Suprapubic skin (tissue), 4 donors: Measurements from ENCODE around the gene NF1. TPM values are rescaled to one million over a fixed set of nuclear protein-coding genes. Genes with fewer than 3 reads are reported as not detected.

Experiments used
- DNase-seq, 2 donors: peaks; one replicate each; pipeline ENCODE4 v3.0.0-alpha.2; 2019; ENCODE audit warnings: low spot score in 2 of 2
- H3K27ac ChIP-seq: fragments of 200-600 bp; sonication (generic); one replicate; pipeline ENCODE4 v1.5.1; 2019
- H3K27me3 ChIP-seq: fragments of 200-600 bp; sonication (generic); one replicate; pipeline ENCODE4 v1.5.1; 2019
- H3K36me3 ChIP-seq: fragments of 200-600 bp; sonication (generic); one replicate; pipeline ENCODE4 v1.5.1; 2019
- H3K4me1 ChIP-seq: fragments of 200-600 bp; sonication (generic); one replicate; pipeline ENCODE4 v1.5.1; 2019
- H3K4me3 ChIP-seq: fragments of 200-600 bp; sonication (generic); one replicate; pipeline ENCODE4 v1.5.1; 2019; ENCODE audit warnings: mild to moderate bottlenecking
- H3K9me3 ChIP-seq: fragments of 200-600 bp; sonication (generic); one replicate; pipeline ENCODE4 v1.5.1; 2019
- EP300 ChIP-seq: sonication (generic); formaldehyde crosslinking; IDR thresholded peaks from one replicate; pipeline ENCODE4 v1.6.1; 2017; ENCODE audit warnings: antibody characterized with exemption
- POLR2A ChIP-seq, 2 donors: fragments of 450-650 bp; IDR thresholded peaks; one replicate each; pipeline ENCODE4 v1.6.1; 2017; ENCODE audit warnings: antibody characterized with exemption in 2 of 2, mild to moderate bottlenecking in 2 of 2, moderate library complexity in 2 of 2
- POLR2AphosphoS5 ChIP-seq, 3 donors: sonication (generic); formaldehyde crosslinking; IDR thresholded peaks; one replicate each; pipeline ENCODE4 v1.6.1; 2017; ENCODE audit warnings: antibody characterized with exemption in 3 of 3
- WGBS: methylation state at CpG from one replicate; pipeline ENCODE4 v1.1.5; 2018; 5-methylcytosine and 5-hydroxymethylcytosine counted together
- total RNA-seq, 4 donors: library from RNA; depleted of rRNA; stranded (reverse); fragments of >200 nt; gene quantifications; one replicate each; pipeline ENCODE4 v1.1.0, GENCODE V29; 2016
- TF ChIP-seq, protein P1 (sequence below), 2 donors: fragments of 200-600 bp in 1 of 2; fragments of 450-650 bp in 1 of 2; sonication (generic) in 1 of 2; IDR thresholded peaks; one replicate each; pipeline ENCODE4 v1.5.1; 2016 to 2019; ENCODE audit warnings: antibody characterized with exemption in 2 of 2, mild to moderate bottlenecking in 1 of 2, moderate library complexity in 1 of 2

Gene NF1
- total RNA-seq, 4 donors from 2014 or later = 32.3 to 113 (median 45.4) TPM

DNA sequence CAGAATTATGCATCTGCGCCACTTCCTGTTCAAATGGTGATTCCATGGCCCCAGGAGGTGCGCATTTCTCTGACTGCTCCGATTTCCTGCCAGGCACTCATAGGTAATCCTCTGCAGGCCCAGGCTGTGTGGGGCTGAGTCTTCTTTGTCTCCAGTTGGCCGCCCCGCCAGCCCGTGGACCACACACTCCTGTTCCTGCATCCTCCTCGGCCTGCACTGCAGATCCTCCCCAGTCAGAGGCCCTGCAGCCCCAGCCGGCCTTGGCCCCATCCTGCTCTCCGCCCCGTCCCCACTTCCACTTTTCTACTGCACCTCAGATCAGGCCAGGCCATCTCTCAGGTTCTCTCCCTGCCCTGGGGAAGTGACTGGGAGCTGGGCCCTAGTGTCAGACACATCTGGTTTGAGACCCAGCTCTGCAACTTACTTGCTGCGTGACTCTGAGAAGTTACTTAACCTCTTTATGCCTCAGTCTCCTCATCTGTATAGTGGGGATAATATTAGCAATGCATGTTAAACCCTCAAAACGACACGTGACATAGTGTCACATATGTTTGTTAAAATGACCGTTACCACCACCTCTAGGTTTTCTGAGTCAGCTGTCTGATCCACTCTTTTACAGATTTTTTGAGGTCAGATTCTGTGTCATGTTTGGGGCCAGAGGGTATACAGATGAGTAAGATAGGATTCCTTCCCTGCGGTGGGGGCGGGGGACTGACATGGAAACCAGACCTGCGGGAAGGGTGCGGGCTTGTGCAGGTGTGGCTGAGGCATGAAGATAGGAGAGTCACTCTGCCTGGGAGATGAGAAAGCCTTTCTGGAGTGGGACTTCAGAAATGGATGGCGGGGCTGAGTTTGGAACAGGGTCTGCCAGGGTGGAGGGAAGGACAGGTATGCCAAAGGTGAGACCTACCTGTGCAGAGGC lies 309.5 kb downstream of the NF1 start:
- WGBS = 73% methylated on average over 17 of the region's 19 CpGs
- Histone ChIP-seq H3K9me3 (no peaks in the 10 kb centered on the region), H3K4me1 (no peaks in the 10 kb centered on the region), H3K4me3 (no peak overlapping the region), H3K36me3 (no peaks in the 10 kb centered on the region), H3K27me3 (no peaks in the 10 kb centered on the region), H3K27ac (no peak overlapping the region)
- TF ChIP-seq, protein P1, sequence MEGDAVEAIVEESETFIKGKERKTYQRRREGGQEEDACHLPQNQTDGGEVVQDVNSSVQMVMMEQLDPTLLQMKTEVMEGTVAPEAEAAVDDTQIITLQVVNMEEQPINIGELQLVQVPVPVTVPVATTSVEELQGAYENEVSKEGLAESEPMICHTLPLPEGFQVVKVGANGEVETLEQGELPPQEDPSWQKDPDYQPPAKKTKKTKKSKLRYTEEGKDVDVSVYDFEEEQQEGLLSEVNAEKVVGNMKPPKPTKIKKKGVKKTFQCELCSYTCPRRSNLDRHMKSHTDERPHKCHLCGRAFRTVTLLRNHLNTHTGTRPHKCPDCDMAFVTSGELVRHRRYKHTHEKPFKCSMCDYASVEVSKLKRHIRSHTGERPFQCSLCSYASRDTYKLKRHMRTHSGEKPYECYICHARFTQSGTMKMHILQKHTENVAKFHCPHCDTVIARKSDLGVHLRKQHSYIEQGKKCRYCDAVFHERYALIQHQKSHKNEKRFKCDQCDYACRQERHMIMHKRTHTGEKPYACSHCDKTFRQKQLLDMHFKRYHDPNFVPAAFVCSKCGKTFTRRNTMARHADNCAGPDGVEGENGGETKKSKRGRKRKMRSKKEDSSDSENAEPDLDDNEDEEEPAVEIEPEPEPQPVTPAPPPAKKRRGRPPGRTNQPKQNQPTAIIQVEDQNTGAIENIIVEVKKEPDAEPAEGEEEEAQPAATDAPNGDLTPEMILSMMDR (IDR thresholded peaks at IDR 0.05) = no peak
- TF ChIP-seq POLR2A (IDR thresholded peaks at IDR 0.05) (no peak), POLR2AphosphoS5 (IDR thresholded peaks at IDR 0.05) (no peak), EP300 (no peak)
- peak in 1 of 2 donors; percentile 30 for DNase-seq

DNA sequence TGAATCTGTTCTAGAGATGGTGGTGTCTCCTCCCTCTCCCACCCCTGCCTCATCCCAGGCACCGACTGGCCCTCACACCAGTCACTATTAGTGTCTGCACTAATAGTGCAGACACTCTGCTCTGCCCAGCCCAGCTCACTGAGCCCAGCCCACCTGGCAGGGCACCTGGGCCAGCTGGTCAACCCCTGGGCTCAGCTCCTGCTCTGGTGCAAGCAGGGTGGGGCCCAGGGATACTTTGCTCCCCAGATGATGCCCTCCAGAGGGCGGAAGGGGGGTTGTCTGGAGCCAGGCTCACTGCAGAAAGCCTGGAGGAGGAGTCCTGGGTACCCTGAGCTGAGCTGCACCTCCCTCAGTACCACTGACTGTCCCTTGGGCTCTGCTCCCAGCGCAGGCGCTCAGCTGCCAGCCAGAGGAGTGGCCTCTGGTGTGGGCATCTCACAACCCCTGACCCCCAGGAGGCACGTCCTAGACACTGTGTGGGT lies 311.2 kb downstream of the NF1 start:
- no peak overlapping the region for H3K27ac ChIP-seq
- peaks cover 4% of the 10 kb centered on the region for H3K27me3 ChIP-seq
- WGBS = 40% methylated on average over 4 of the region's 5 CpGs
- DNase-seq = peak in 1 of 2 donors; percentile 22
- H3K36me3 ChIP-seq = no peaks in the 10 kb centered on the region
- H3K4me1 ChIP-seq = no peaks in the 10 kb centered on the region
- no peak overlapping the region for H3K4me3 ChIP-seq
- no peak for TF ChIP-seq EP300
- no peak for TF ChIP-seq POLR2AphosphoS5 (IDR thresholded peaks at IDR 0.05)
- no peak for TF ChIP-seq POLR2A (IDR thresholded peaks at IDR 0.05)
- TF ChIP-seq, protein P1 (IDR thresholded peaks at IDR 0.05) = no peak
- no peaks in the 10 kb centered on the region for H3K9me3 ChIP-seq

DNA sequence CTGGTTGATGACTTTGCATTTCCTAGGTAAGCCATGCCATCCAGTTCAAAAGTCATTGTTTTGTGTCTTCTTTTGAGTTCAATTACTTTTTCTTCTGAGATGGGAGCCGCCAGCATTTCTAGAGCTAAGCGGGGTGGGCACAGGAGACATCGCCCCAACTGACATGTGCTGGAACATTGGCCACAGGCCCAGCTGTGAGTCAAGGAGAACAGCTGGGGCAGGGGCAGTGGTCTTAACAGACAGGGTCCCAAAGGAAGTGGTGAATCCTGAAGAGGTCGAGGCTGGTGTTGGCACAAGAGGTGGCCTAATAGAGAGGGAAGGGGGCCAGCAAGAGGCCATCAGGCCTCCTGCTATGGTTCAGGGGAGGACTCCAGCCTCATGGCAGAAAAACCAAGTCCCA lies 313.8 kb downstream of the NF1 start:
- DNase-seq = no peak
- Histone ChIP-seq H3K27ac (no peak overlapping the region), H3K4me3 (no peak overlapping the region), H3K4me1 (no peaks in the 10 kb centered on the region), H3K36me3 (no peaks in the 10 kb centered on the region), H3K9me3 (no peaks in the 10 kb centered on the region), H3K27me3 (peaks cover 4% of the 10 kb centered on the region)
- WGBS = 84% methylated on average over 4 of the region's 4 CpGs
- TF ChIP-seq, protein P1 (IDR thresholded peaks at IDR 0.05) = no peak
- no peak for TF ChIP-seq POLR2A (IDR thresholded peaks at IDR 0.05)
- no peak for TF ChIP-seq EP300
- TF ChIP-seq POLR2AphosphoS5 (IDR thresholded peaks at IDR 0.05) = no peak

DNA sequence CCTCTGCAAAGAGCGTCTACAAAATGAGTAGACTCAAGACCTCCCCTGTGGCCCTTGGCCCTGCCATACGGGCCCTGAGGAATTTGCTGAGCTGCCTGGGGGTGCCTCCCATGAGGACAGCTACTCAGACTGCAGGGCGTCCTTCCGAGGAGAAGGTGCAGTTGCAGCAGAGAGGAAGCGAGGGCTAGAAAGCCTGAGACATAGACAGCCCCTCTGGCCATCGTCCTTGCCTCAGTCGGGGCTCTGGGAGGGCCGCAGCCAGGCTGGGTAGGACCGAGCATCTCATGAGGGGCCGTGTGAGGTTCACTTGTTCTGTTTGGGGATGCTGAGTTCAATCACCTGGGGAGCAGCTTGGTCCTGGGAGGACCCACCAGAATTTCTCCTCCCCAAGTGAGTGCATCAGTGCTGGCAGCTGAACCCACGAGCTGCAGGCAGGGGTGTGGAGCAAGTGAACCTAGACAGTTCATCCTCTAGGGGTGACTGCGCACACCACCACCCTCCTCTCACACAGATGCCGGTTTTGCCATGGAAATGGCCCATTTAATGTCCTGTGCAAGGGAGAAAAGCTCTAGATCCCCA lies 317.0 kb downstream of the NF1 start:
- no peak overlapping the region for H3K27ac ChIP-seq
- 92% methylated on average over 6 of the region's 13 CpGs for WGBS
- no peaks in the 10 kb centered on the region for H3K9me3 ChIP-seq
- peaks cover 6% of the 10 kb centered on the region for H3K27me3 ChIP-seq
- DNase-seq = no peak
- H3K4me3 ChIP-seq = no peak overlapping the region
- TF ChIP-seq, protein P1 (IDR thresholded peaks at IDR 0.05) = no peak
- no peak for TF ChIP-seq POLR2A (IDR thresholded peaks at IDR 0.05)
- TF ChIP-seq EP300 = no peak
- H3K36me3 ChIP-seq = no peaks in the 10 kb centered on the region
- H3K4me1 ChIP-seq = no peaks in the 10 kb centered on the region

DNA sequence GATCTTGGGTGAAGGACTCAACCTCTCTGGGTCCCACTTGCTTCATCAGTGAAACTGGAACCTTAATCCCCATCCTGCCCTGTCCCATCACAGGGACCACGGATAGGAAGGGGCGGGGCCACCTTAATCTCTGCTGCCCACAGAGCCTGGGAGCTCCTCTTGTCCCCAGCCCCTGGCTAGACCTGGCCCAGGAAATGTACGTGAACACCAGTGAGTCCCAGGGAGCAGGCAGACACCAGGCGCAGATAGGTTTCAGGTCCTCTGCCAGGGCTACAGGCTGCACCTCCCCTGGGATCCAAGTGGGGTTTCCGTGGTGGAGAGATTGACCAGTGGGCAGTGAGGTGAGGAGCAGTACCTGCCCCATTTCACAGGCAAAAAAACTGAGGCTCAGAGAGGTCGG lies 317.7 kb downstream of the NF1 start:
- Histone ChIP-seq H3K4me1 (no peaks in the 10 kb centered on the region), H3K27me3 (peaks cover 6% of the 10 kb centered on the region), H3K36me3 (no peaks in the 10 kb centered on the region), H3K9me3 (no peaks in the 10 kb centered on the region), H3K27ac (no peak overlapping the region), H3K4me3 (no peak overlapping the region)
- TF ChIP-seq, protein P1 (IDR thresholded peaks at IDR 0.05) = no peak
- TF ChIP-seq POLR2AphosphoS5 (IDR thresholded peaks at IDR 0.05) (no peak), POLR2A (IDR thresholded peaks at IDR 0.05) (no peak), EP300 (no peak)
- WGBS = 67% methylated on average over 3 of the region's 6 CpGs
- DNase-seq = no peak
